Measurements from ENCODE around the gene PTH1R.

PTH1R gene

DNA sequence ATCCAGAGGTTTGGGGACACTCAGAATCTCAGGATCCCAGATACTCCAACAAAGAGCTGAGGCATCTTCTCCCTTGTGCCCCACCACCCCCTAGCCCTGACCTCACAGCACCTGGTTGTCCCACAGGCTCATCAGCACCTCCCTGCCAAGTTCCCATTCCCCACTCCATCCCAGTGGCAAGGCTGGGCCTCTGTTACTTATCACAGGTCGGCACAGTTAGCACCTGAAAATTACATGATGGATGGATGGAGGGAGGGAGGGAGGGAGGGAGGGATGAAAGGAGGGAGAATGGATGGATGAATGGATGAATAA lies 27.1 kb upstream of the PTH1R start:
- no peak for DNase-seq

DNA sequence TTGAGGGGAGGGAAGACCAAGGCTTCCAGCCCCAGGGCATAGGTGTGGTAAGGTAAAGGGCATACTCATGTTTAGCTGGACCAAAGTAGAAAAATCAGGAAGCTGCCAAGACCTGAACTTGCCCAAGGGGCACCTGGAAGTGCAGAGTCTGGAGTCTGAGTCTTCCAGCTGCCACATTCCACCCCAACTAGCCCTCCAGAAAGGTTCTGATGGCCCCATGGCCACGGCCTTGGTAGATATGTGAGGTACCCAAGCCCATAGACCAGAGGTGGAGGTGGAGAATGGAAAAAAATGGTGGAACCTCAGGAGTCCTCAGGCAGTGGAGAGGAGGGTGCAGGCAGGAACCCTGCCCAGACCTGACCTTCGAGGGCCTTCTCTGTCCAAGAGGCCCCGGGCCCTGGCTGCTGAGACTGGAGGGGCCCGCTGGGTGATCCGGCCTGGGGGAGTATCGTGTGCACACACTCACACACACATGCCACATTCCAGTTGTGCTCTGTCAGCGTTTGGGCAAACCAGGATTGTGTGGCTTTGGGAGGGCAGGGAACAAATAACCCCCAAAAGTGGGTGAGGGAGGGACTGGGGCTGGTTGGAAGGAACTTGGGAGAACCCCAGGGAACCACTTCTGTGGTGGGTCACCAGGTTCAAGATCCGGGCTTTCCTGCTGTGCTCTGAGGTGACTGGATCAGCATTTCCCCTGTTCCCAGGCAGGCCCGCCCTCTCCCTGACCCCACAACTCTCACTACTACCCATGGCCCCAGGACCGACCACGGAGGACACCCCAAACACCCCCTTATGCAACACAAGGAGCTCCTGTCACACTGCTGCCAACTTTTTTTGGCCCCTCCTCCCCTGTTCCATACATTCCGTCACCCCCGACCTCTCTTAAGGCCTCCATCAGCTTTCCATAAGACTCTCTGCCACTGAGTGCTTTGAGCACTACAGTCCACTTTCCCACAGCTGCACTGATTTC lies 25.9 kb upstream of the PTH1R start:
- peak; percentile 46 for DNase-seq

DNA sequence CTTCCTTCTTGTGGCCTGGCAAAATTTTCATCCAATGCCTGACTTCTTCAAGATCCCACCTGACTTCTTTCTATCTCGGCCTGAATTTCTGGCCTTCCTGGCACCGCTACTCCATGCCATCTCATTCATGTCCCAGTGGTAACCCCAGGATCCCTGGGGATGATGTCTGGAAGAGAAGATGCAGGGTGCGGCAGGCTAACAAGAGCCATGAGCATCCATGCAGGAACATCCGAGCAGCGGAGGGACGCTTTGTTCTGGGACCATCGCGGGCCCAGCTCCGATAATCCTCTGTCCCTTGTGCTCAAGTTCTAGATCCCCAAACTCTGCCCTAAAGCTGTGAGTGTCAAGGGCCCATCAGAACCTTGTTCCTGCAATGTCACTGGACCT lies 25.2 kb upstream of the PTH1R start:
- peak; percentile 33 for DNase-seq

DNA sequence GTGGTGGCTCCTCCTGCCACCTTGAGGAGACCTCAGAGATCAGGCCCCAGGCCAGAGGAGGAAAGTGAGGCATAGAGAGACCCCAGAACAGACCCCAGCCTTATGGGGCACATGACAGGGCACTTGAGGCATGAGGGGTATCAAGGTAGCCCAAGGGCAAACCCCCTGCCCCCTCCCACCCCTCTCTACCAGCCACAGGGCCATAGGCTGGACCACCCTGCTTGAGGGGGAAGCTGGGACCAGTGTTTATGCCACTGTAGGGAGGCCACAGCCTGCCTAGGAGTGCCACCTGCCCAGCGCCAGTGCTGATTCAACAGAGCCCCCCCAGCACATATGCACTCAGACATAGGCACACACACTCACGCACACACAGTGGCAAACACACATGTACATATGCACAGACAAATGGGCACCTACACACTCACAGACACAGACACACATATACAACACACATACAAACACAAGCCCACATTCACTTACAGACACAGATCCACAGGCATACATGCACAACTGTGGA lies 24.6 kb upstream of the PTH1R start:
- no peak for DNase-seq

DNA sequence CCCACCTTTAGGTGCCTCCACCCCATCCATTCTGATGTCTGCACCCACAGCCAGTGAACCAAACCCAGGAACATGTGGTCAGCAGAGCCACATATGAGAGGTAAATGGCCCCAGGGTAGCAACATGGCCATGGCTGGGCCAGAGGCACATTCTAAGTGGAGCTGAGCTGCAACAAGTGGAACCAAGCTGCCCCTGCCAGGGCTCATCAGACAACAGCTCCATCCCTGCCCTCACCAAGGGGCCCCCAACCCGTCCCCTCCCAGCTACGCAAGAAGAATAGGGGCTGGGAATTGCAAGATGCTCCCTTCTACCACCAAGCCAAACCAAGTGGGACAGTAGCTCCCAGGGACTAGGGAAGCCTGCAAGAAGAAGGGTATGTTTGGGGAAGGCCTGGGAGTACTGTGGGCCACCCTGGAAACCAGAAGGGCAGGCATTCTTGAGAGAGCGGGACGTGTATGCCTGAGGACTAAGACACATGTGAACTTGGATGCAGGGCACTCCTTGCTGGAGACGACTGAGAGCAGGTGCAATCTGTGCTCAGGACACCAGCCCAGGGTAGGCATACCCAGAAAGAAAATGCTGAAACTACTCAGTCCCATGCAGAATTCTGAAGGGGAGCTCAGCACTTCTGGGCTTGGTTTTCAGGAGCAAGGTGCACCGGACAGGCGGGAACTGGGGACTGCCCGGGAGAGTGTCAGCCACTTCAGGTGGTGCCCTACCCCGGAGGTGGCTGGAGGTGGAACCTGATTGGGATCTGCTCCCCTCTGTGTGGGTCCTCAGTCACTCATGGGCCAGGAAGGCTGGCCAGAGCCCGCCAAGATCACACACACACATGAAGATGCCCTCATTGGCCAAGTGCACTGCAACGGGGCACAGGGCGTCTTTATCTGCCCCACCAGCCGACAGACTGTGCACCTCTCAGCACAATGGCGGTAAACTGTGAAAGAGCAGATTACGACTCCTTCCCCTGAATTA lies 23.8 kb upstream of the PTH1R start:
- no peak for DNase-seq

DNA sequence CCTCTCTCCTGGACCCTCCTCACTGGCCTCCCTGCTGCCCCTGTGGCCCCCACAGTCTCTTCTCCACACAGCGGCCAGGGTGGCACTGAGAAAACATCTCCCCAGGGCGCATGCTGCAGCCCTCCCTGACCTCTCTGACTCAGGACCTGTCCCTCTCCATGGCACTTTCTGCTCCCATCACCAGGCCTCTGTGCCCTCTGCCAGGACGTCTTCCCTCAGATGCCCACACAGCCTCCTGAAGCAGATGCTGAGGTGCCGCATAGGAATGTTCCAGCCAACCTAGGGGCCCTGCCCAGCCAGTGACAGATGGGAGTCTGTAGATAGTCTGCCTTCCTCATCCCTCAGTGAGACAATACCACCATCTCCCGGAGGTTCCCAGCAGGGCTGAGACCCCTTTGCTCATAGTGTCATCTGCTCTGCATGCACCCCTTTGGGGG lies 22.9 kb upstream of the PTH1R start:
- no peak for DNase-seq

DNA sequence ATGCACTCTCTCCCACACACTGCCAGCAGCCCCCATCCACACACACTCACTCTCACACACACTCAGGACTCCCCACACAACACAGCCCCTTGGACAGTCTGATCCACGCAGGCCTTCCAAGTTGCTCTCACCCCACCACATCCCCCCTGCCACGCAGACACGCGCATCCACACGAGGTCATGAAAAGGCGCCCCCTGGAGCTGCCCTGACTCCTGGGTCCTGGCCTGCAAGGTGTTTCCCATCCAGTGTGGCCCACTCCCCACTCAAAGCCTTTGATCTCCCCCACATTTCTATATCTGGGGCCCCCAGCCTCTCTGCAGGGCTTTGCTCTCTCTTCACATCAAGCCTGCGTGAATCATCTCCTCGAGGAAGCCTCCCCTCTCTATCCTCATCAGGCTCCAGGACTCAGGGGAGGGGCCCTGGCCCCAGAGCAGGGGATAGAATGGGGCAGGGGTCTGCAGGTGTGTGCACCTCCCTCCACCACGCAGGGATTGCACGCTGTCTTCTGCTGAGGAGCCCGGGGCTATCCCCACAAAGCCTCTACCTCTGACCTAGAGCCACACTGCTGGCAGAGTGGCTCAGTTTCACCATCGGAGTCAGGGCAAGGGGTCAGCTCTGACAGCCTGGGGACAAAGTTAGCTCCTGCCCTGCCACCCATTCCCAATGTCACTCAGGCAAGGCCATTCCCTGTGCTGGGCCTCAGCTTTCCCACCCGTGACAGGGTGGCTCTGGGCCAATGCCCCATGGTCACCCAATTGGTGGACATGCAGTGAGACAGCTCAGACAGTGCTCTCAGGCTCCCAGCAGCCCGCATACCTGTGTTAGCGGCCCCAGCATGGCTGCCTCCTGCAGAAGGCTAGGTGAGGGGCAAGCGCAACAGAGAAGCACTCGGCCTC lies 20.7 kb upstream of the PTH1R start:
- no peak for DNase-seq

DNA sequence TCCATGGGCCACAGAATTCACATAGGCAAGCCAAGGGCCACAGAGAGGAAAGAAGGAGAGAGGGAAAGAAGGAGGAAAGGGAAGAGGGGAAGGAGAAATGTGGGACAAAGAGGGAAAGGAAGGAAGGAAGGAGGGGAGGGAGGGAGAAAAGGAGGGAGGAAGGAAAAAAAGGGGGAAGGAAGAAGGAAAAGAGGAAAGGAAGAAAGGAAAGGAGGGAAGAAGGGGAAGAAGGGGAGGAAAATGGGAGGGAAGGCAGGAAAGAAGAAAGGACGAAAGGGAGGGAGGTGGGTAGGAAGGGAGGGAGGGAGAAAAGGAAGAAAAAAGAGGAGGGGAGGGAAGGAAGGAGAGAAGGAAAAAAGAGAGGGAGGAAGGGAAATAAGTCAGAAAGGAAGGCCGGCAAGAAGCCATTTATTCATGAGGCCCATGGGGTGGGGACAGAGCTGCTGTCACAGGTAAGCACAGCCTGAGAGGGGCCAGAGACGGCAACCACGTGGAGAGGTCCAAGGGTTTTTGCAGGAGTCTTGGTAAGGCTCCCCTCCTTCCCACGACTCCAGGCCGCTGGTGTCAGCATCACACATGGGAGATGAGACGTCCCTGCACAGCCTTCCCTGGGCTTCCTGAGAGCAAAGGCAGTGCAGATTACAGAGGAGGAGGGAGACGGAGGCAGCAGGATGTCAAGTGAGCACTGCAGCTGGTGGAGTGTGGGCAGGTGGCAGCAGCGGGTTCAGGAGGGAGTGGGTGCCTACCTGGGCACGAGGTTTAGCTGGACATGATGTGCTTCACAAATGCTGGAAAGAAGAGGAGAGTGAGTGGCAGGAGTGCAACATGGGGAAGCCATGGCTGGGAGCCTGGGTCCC lies 19.8 kb upstream of the PTH1R start:
- no peak for DNase-seq

DNA sequence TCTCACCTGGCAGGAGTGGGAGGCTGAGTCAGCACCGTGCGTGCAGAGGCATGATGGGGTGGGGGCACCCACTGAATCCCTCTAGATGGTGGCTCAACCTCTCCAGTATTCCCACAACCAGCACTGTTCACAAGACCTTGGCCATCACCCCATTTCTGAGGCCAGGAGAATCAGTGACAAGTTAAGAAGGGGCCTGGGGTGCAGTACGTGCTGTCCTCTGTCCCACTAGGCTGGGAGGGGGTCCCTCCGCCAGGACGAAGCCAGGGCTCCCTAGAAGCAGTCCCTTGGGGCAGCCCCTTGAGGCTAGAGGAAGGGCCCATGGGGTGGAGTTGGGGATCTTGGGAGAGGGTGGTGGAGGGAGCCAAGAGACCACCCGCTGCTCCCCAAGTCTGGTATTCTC lies 19.1 kb upstream of the PTH1R start:
- DNase-seq = no peak

DNA sequence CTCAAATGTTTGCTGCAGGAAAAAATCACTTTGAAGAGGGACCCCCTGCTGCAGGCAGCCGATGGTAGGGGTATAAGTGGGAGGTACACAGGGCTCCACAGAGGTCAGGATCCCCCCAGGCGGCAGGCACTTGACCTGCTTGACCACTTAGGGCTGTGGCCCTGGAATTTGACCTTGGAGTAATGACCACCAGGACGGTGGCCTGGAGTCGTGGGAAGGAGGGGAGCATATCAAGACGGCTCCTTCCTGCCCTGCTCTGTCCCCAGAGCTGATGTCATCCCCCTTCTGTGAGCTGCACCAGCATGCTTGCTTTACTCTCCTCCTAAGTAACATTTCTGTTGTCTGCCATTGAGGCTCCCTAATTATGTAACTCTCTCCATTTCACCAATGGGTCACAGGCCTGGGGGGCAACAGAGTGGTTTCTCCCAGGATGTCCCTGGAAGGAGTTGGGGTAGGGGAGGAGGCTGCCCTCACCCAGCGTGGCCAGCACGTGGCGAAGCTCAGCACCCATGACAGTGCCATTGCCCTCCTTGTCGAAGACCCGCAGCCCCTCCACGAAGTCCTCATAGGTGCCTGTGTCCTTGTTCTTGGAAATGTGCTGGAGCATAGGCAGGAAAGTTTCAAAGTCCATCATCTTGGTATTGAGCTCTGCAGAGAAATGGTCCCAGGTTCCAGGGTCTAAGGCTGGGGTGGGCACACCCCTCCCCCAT lies 18.4 kb upstream of the PTH1R start:
- DNase-seq = peak; percentile 58

DNA sequence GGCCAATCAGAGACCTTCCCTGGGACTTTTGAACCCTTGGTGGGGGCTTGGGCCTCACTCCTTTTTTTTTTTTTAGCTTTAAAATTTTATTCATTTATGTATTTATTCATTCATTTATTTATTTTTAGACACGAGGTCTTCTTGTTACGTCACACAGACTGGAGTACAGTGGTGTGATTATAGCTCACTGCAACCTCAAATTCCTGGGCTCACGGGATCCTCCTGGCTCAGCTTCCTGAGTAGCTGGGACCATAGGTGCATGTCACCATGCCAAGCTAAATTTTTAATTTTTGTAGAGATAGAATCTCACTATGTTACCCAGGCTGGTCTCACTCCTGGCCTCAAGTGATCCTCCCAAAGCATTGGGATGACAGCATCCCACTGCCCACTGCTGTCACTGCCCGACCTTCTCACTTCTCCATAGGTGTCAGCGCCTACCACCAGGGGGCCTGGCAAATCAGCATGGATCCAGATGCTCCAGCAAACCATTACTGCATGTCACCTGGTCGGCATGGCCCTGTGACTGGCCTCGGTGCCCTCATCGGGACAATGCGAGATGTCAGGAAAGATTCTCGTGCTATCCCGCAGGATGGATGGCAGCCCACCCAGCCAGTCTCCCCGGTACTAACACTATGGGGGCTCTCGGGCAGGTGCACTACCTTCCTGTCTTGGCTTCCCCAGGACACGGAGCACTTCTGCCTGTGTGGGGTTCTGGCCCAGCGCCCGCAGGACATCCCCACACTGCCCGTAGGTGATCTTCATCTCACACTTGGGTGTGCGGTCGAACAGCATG lies 17.3 kb upstream of the PTH1R start:
- peak; percentile 77 for DNase-seq

DNA sequence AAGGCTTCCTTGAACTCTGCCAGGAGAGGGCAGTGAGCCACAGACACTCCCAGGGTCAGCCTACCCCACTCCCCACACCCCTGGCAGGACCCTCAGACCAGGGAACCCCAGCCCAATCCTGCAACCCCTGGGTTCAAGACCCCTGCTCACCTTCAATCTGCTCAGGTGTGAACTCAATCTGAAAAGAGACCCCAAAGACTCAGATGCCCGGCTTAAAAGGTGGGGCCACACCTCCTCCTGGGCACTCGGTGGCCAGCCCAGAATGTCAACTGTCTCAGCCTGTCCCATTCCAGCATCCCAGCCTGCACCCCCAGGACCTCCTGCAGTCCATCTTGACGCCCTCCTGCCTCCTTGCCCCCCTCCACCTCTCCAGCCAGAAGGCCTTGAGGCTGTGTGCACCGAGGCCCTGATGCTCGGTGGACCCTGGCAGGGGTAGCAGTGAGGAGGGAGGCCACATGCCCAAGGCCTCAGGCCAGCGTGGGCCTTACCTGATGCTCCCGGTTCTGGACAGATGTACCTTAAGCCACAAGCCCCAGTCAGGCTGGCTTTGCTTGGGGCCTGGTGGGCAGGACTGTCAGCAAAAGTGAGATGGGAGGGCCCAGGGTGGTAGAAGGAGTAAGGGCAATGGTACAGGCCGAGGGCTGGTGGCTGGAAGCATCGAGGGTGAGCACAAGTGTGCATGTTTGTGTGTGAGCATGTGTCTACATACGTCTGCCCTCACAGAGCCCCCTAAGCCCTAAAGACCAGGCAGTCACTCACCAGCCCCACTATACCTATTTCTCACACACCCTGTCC lies 16.5 kb upstream of the PTH1R start:
- no peak for DNase-seq

DNA sequence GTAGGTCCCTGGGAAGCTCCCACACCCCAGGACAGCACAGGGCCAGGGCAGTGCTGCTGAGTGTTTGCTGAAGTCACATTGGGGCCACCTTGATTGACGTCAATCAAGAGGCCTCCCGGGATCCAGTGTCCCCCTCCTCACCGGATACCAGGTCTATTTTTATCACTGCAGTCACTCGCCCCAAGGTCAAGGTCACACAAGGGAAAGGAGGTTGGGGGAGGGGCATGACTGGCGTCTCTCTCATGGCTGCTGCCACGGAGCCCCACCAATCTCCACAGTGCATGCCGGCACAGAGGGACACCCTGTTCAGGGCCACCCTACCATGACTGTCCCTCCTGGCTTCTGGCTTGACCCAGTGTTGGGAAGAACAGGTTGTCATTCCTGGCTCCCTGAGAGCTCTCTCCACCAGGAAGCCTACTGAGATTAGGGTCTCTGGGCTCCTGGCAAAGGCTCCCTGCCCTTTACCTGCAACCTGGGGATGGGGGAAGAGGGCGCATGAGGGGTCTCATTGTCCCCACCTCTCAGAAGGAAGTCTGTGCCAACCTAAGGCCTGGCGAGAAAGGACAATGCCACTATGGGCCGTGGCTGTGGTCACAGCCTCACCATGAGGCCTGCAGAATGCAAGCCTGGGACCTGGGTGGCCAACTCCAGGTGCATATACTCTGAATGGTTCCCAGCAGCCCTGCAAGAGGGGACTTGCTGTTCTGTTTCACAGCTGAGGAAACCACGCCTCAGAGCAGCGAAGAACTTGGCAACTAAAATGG lies 15.7 kb upstream of the PTH1R start:
- DNase-seq = no peak

DNA sequence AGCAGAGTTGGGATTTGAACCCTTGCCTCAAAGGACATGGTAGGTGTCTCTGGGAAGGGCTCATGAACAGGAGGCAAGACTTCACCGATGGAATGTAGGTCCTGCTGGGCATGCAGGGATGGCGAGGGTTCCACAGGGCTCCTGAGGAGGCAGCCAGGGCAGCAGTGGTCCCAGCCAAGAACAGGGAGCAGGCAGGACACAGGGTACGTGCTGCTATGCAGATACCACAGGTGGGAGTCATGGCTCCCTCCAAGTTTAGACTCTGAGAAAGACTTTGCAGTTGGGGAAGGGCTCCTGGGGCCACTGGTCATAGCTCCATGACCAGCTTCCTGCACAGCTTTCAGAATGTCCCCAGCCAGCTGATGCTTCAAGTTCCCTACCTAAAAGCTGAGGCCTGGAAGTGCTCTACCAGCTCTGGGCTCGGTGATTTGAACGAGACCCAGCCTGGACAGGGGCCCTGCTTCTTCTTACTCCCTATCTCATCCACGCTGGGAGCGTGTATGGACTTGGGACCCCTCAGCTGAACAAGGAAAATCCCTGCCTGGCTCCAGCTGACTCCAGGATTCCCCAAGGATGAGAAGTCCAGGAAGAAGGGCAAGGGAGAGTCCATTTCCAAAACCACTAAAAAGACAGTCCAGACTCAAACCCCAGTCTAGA lies 15.0 kb upstream of the PTH1R start:
- DNase-seq = no peak

DNA sequence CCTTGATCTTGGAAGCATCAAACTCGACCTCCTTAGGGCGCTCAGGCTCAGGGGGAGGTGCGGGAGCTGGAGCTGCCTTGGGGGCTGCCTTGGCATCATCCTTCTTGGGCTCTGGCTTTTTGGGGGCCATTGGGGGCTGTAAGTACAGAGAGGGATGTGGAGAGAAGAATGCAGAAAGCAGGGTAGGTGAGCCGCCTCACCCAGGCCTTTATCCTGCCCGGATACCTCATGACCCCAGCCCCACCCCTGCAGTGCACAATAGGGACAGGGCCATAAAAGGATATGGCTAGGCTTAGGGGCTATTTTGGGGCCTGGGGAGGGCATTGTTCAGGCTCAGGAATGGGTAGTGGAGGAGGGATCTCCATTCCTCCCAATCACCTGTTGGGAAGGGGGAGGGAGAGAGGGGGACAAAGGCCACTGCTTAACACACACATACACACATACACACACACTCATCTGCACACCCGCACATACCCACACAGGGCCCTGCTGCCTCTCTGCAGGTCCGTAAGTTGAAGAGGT lies 14.2 kb upstream of the PTH1R start, which contains the start of gene MYL3:
TSS of gene MYL3 (minus strand) at position 184 of the 522 bp plus-strand sequence. CDS start at position 130, 54 bp downstream.
- DNase-seq = no peak

DNA sequence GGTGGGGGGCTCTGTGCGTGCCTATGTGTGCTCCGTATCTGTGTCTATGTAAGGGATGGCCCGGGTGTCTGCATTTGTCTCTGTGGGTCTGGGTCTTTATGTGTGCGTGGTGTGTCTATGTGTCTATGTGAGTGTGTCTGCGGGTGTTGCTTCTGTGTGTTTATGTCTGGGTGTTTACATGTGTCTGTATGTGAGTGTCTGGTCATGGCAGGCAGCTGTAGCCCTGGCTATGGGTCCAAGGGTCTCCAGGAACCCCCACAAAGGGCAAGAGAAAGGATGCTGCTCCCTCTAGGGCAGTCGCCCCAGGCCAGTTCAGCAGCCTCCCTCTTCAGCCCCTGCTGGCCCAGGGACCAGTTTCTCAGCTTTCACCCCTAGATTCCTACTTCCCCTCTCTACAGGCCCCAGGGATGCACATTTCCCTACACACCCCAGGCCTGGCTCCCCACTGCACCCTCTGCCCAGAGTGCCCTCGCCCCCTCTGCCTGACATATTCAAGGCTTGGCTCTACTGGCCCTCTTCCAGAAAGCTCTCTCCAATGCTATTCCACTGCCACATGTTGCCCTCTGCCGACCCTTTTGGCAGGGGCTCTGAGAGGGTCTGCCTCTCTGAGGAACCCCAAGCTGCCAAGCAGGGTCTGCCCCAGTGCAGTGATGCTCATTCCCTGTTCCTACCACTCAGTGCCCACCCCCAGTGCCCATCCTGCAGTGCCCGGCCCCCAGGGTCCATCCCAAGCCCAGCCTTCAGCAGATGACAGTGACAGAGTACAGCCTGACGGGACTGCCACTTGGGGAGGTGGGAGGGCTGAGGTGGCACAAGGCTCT lies 13.2 kb upstream of the PTH1R start:
- no peak for DNase-seq
